RKO (cell line): Measurements from ENCODE around the gene SAMHD1.
A peak's percentile ranks its signal among the peaks of the same experiment; 100 is the strongest.
"Not testable (repeated sequence)": the region's sequence is repeated elsewhere in the genome, so short reads cannot be mapped to it uniquely, and the experiment has no call there.

ENCODE experiments used
- DNase-seq: peaks from one replicate; pipeline ENCODE4 v3.0.0-alpha.2; 2016; ENCODE audit warnings: low spot score

The SAMHD1 gene

DNA sequence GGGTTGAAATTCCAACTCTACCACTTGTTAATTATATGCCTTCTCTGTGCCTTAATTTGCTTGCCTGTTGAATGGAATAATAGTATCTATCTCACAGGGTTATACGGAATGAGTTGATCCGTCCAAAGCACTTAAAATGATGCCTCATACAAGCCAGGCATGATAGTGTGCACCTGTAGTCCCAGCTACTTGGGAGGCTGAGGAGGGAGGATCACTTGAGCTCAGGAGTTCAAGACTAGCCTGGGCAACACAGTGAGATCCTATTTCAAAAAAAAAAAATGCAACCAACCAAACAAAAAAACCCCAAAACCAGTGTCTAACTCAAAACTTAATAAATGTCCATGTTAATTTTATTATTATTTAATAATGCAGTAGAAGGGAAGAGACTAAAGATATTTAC, 35.3 kb downstream of the SAMHD1 start:
- no peak for DNase-seq

- DNase-seq = no peak
Measured at GRCh38 chr20:36908603-36909002, 42.9 kb downstream of the SAMHD1 start.

DNA sequence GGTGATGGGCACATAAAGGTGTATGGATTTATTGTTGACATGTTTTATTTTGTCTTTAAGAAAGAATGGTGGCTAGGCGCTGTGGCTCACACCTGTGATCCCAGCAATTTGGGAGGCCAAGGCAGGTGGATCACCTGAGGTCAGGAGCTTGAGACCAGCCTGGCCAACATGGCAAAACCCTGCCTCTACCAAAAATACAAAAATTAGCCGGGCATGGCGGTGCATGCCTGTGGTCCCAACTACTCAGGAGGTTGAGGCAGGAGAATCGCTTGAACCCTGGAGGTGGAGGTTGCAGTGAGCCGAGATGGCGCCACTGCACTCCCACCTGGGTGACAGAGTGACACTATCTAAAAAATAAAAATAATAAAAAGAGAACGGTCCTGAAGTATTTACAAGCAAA, 45.4 kb downstream of the SAMHD1 start:
- not testable (repeated sequence) for DNase-seq

GRCh38 chr20:36905566-36905965, 45.9 kb downstream of the SAMHD1 start:
- not testable (repeated sequence) for DNase-seq

DNA sequence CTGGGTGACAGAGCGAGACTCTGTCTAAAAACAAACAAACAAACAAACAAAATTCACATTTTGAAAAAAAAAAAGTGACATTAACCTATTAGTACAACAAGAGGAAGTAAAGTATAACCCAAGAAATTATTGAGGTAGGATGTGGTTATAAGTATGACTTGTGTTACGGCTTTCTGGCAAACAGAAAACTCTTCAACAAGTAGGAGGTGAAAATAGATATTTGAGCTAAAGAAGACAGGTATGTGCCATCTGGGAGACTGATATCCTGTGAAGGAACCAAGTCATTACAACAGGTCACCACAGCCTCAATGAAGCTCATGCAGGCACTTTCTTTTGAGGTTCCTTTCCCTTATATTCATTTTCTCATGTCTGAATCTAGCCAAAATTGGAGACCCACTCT, 46.8 kb downstream of the SAMHD1 start:
- DNase-seq = no peak

- no peak for DNase-seq
Measured at GRCh38 chr20:36895036-36895435, 56.5 kb downstream of the SAMHD1 start.

DNA sequence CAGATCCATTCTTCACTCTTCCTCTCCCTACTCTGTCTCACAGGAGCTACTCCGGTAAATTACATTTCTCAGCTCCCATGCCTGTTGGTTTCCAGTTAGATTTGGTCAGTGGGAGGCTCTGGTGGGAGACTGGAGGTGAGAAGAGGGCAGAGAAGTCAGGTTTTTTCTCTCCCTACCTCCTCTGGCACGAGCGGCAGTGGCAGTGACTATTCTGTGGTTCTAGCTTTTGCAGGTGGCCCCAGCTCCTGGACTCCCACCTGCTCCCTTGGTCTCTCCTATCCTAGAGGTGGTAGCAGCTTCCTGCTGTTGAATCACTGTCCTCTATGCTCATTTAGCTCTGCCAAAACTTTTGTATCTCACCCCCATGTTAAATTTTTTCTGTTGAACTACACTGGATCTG, 57.7 kb downstream of the SAMHD1 start:
- DNase-seq = no peak

DNA sequence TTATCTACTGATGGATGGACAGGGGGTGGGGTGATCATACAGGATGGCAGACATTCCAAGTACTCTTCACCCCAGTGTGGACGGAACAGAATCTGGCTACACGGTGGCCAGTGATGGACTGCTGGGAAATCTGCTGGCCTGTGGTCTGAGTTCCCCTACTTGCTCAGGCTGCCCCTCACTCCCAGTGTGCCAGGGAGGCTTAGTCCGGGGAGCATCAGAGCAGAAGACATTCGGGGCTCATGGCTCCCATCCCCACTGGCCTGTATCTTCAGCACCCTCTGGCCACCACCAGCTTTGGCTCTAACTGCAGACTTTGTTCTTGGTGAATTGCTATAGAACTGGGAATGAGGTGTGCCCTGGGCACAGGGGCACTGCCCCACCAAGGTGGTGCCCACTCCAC, 60.3 kb downstream of the SAMHD1 start:
- DNase-seq = no peak

- no peak for DNase-seq
Measured at GRCh38 chr20:36890586-36890985, 60.9 kb downstream of the SAMHD1 start.

- DNase-seq = no peak
Measured at GRCh38 chr20:36888880-36889516, 62.5 kb downstream of the SAMHD1 start.

GRCh38 chr20:36887752-36888090, 63.8 kb downstream of the SAMHD1 start:
- DNase-seq = no peak

GRCh38 chr20:36886859-36887751, 64.4 kb downstream of the SAMHD1 start:
- peak; percentile 86 for DNase-seq

GRCh38 chr20:36885356-36885755, 66.2 kb downstream of the SAMHD1 start:
- DNase-seq = peak; percentile 65

DNA sequence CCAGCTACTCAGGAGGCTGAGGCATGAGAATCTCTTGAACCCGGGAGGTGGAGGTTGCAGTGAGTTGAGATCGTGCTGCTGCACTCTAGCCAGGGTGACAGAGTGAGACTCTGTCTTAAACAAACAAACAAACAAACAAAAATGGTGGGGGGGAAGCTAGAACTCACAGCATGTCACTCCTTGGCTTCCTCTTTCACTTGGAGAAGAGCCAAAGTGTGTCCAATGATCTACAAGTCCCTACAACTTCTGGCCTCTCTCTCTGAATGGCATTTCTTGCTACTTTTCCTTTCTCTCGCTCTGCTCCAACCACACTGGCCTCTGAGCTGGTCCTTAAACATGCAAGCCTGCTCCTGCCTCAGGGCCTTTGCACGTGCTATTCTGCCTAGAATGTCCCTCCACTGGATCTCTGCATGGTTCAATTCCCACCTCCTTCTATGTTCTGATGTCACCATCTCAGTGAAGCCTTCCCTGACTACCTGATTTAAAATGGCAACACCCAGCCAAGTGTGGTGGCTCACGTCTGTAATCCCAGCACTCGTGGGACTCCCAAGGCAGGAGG, 67.5 kb downstream of the SAMHD1 start:
- DNase-seq = no peak

DNA sequence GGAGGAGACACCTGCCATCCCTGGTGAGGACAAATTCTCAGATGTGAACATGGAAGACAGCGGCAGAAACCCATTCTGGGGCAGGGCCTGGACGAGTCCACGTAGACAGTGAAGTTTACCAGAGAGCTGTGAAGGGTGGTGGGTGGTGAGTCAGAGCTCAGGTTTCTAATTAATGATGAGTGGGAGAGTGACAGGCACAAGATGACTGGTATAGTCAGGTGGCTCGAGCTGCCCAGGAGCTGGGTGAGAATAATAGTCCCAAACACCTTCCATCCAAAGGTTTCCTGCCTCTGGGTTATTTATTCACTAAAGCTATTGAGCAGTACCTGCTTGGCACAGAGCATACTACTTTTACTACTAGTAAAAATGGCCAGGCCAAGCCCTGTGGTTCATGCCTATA, 69.6 kb downstream of the SAMHD1 start:
- DNase-seq = peak; percentile 60

GRCh38 chr20:36881331-36881730, 70.2 kb downstream of the SAMHD1 start:
- DNase-seq = no peak

DNA sequence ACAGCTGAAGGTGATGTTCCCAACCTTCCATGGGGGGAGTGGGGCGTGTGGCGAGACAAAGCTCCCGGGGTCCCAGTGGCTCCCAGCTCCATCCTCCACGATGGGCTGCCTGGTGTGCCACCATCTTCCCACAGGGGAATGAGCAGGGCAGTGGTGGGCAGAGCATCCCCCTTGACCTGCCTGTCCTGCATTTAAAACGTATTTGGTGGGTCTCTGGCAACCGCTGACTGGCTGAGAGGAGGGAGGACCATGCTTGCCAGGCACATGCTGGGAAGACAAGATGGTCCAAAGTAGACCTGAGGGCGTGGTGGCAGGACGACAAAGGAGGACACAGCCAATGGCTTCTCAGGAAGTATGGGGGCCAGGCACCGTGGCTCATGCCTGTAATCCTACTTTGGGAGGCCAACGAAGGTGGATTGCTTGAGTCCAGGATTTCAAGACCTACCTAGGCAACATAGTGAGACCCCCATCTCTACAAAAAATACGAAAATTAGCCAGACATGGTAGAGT, 70.7 kb downstream of the SAMHD1 start:
- no peak for DNase-seq

DNA sequence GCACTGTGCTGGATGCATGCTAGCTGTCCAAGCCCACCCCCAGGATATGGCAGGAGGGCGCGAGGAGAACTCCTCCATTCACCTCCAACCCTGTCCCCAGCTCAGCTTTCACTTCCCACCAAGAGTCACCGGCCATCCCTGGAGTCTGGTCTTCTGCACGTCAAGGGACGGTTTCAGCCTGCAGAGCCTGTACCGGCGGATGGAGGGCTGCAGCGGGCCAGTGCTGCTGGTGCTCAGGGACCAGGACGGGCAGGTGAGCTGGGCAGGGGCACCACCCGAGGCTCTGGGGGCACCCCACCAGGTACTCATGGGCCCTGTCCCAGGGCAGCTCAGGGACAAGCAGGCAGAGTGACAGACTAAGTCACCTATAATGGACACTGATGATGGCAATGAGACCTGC, 72.6 kb downstream of the SAMHD1 start:
- DNase-seq = no peak

GRCh38 chr20:36876473-36876833, 75.1 kb downstream of the SAMHD1 start:
- DNase-seq = no peak

DNA sequence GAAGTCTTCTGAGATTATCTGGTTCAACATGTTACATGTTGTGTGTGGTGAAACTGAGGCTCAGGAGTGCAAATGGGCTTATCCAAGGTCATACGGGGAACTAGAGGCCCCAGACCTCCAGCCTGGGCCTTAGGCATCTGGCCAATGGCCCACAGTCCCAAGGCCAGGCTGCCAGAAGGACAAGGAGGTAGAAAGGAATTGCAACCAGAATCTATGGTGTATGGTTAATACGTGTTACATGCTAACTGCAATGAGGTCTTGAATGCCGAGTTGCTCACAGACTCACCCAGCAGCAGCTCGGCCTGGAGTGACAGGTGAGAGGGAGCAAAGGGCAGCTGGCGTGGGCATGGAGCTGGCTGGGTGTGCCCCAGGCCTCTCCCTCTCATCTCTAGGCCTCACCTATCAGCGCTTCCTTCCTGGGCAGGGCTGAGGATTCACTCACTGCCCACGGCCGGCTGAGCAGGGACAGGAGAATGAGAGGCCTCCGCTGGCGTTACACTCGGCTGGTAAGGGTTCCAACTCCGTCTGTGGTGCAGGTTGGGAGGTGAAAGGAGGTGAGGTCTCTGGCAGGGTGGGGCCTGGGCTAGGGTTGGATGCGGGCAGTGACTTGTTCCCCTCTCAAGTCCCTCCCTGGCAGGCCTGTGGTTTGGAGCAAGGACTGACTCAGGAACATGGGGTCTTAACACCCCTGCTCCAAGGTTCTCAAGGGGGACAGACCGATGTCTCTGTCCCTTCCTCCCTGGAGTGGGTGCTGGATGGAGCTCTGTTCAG, 75.6 kb downstream of the SAMHD1 start, which contains the start of gene TLDC2:
TSS of gene TLDC2 (plus strand) at position 437 of the 771 bp plus-strand sequence. CDS start at position 474, 37 bp downstream.
- DNase-seq = no peak

- DNase-seq = not testable (repeated sequence)
Measured at GRCh38 chr20:36875093-36875492, 76.4 kb downstream of the SAMHD1 start.

DNA sequence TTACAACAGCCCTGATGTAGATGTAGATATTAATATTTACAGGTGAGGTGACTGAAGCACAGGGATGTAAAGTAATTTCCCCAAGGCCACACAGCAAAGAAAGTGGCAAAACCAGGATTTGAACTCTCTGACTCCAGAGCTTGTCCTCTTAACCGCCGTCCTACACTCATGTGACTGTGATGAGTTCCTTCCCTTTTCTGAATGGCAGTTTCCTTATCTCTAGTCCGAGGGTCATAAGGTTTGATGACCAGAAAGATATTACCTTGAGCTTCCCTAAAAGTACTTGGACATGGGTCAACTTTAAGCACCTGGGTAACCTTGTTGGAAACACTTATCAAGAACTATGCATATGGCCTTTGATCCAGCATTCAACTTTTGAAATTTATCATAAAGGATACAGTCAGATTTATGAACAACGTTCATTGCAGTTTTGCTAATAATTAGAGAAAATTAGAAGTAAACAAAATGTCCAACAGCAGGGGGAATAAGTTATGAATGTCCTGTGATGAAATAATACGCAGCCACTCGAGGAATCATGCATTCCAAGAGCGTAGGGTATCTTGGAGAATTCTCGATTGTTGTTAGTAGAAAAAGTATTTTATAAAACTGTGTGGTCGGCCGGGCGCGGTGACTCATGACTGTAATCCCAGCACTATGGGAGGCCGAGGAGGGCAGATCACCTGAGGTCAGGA, 77.9 kb downstream of the SAMHD1 start:
- no peak for DNase-seq
